ENCODE data around the gene ABHD14A. TPM values are rescaled to one million over a fixed set of nuclear protein-coding genes. Genes with fewer than 3 reads are reported as not detected.

Gene ABHD14A
- polyA plus RNA-seq, result 59.8 and 65.2 TPM in 2 replicates

DNA sequence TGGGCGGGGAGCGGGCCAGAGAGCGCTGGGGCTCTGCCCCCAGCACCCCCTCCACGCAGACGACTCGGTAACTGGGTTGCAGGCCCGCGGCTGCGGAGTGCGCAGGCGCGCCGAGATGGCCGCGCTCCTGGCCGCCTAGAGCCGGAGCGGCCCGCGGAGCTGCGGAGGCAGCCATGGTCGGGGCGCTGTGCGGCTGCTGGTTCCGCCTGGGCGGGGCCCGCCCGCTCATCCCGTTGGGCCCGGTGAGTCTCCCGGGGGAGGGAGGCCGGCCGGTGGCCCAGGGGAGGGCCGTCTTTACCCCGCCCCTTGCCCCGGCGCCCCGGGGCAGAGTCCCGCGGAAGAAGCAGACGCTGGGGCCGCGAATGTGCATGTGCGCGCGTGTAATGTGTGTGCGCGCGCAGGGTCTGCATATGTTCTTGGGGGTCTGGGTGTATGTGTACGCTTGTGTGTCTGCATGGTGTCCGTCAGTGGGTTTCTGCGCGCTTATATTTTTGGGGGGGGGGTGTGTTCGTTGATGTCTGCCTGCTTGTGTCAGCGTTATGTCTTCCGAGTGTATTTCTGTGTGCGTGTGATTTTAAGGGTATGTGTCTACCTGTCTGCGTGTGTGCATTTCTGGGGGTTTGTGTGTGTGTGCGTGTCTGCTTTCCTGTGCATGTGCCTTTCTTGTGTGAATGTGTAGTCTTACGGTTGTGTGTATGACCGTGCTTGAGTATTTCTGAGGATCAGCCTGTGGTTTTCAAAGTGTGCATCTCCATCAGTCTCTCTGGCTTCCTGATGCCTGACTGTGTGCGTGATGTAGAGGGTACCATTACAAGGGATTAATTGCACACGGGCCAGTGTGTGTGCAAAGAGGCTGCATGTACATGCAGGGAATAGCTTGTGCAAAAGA is at the start of gene ABHD14A:
TSS of gene ABHD14A (plus strand) at position 102 of the 889 bp plus-strand sequence. CDS start at position 174, 72 bp downstream.

DNA sequence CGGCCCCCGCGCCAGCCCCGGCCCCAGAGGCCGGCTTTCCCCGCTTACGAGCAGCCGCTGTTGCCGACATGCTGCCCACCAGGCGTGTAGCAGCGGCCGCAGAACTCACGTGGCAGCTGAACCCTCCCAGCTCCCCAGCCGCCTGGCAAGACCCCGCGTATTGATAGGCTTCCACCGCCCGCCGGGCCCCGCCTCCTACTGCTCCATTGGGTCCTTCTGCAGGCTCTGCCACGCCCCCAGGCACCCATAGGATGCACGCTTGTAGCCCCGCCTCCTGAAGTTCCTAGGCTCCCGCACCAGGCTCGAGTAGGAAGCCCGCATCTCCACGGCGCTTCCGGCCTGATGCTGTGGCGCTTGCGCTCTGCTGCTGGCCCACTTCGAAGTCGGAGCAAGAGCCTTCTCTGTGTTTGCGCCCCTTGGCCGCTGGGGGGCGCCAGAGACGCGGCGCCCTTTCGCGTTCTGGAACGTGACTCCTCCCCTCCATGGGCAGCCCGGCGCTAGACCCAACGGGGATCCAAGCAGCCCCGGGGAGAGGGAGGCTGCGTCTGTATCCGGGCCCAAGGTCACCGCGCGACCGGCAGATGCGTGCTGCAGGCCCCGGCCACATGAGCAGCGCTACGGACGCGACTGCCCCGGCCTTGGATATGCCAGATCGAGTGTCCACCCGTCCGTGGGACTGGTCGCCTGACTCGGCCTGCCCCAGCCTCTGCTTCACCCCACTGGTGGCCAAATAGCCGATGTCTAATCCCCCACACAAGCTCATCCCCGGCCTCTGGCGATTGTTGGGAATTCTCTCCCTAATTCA is 32.9 kb upstream of the ABHD14A start, which contains the start of the genes PARP3 and RRP9:
TSS of gene PARP3 (plus strand) at position 566 of the 805 bp plus-strand sequence. CDS start 993 bp downstream, outside the sequence.
TSS of gene RRP9 (minus strand) at position 107 of the 805 bp plus-strand sequence. CDS start at position 70, 37 bp downstream.

GRCh38 chr3:51955175-51955892 is 19.5 kb upstream of the ABHD14A start, which contains the start of gene GPR62:
Gene GPR62 (plus strand): TSS chr3:51955381. CDS start chr3:51955653, 272 bp downstream.

DNA sequence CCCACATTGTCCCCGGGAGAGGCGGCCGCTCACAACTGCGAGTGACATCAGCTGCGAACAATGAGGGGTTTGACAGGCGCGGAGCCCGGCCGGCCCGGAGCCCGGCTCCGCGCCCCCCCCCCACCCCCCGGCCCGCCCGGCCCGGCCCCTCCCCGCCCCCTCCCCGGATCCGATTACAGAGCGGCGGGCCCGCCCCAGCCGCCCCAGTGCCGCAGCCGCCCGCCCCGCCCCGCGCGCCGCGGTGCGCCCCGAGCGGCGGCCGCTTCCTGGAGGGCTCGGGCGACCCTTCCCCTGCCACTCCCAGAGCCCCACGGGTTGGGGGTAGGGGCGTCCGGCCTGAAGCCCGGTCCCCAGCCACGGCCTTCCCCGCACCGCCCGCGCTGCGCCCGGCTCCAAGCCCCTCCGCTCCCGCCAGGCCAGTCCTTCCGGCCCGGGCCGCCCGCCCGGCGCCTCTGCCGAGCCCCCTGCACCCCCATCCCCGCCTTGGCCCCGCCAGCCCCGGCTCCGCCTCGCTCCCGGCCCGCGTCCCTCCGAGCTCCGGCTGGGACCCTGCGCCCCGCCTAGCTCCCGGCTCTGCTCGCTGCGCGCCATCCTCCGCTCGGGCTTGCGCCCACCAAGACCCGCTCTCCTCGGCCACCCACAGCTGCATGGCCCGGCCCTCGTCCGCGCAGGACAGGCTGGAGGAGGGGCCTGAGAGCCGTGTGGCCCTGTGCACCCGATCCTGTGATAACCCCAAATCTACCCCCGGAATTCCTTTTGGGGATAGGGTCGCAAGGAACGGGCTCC is 7.3 kb upstream of the ABHD14A start, which contains the start of gene PCBP4:
TSS of gene PCBP4 (minus strand) at position 71 of the 786 bp plus-strand sequence. CDS start 6,214 bp downstream, outside the sequence.

DNA sequence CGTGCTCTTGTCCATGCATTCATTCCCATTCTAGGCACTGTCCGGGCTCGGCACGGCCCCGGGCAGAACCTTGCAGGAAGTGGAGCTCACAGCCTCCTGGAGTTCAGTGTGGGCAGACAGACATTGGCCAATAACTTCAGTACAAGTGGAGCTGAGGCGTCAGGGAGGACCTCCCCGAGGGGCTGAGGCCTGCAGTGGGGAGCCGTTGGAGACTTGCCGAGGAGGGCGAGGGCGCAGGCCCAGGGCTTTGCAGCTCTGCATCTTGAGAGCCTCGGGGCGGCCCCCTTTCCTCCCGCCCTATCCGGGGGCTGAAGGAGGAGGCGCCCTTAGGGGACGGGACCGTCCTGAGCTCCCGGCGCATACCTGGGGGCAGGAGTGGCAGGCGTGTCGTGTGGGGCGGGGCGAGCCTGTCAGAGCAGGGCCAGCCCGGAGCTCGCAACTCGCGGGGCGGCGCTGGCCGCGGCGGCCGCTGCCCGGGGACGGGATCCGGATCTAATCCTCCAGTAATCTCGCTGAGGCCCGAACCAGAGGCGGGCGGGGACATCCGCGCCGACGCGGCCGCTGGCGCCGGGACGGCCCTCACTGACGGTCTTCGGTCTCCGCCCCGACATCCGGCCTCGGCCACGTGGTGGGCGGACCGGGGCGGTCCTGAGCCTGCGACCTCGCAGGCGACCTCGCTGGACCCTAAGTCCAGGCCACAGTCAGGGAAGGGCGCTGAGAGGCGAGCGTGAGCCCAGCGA is 8.1 kb downstream of the ABHD14A start, which contains the start of gene ACY1:
TSS of gene ACY1 (plus strand) at position 698 of the 740 bp plus-strand sequence. CDS start 530 bp downstream, outside the sequence.

DNA sequence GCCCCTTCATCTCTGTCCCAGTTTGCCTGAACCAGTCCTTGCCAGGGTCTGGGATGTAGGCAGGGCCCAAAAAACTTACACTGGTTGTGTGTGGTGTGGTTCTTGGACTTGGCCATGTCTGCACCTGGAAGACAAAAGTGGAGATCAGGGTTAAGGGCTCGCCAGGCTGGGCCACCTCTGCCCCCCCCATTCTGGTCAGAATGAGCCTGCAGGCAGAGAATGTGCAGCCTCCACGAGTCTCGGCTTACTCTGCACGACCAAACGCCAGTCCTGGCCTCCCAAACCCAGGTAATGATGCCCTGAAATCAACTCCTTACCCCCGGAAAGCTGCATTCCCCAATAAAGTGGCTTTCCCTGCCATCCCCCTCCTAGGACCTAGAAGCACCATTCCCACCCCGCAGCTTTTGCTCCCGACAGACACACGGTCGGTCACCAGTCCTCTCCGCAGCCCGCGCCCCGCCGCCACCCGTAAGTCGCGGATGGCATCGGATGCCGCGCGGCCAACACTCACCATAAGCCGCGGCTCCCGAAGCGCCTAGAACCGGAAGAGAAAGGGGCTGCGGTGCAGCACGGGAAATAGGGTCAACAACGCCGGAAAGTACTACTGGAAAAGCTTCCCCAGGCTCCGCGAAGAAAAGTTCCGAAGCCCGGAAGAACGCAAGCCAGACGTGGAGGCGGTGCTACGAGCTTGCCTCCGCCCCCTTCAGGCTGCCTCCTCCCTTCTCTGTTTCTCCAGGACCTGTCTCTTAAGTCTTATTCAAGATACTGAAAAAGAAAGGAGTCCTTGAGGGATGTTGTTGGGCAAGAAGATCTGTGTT is 20.7 kb downstream of the ABHD14A start, which contains the start of gene RPL29:
TSS of gene RPL29 (minus strand) at position 550 of the 818 bp plus-strand sequence. CDS start at position 116, 434 bp downstream.

Other genes starting within 250 kb of the ABHD14A start
- not detected in 2 replicates for gene IQCF6, start 195.8 kb upstream of the ABHD14A start, polyA plus RNA-seq
- gene IQCF2, start 113.4 kb upstream of the ABHD14A start, polyA plus RNA-seq, result not detected in 2 replicates
- gene IQCF5, start 99.5 kb upstream of the ABHD14A start, polyA plus RNA-seq, result not detected in 2 replicates
- gene IQCF1, start 71.7 kb upstream of the ABHD14A start, polyA plus RNA-seq, result not detected in 2 replicates
- gene RRP9, start 33.2 kb upstream of the ABHD14A start, polyA plus RNA-seq, result 3.4 and 6.5 TPM in 2 replicates
- gene PARP3, start 32.7 kb upstream of the ABHD14A start, polyA plus RNA-seq, result 2.3 and 2.5 TPM in 2 replicates
- 0.53 TPM in 1 of 2 replicates, not detected in the other for gene GPR62, start 19.7 kb upstream of the ABHD14A start, polyA plus RNA-seq
- 0.67 and 2.1 TPM in 2 replicates for gene PCBP4, start 7.6 kb upstream of the ABHD14A start, polyA plus RNA-seq
- 2.0 and 3.7 TPM in 2 replicates for gene ABHD14B, start 1.0 kb upstream of the ABHD14A start, polyA plus RNA-seq
- gene ACY1, start 8.5 kb downstream of the ABHD14A start, polyA plus RNA-seq, result 4.4 and 12.2 TPM in 2 replicates
- gene RPL29, start 20.8 kb downstream of the ABHD14A start, polyA plus RNA-seq, result 878 and 896 TPM in 2 replicates
- 0.25 and 1.0 TPM in 2 replicates for gene DUSP7, start 81.5 kb downstream of the ABHD14A start, polyA plus RNA-seq
- gene POC1A, start 179.4 kb downstream of the ABHD14A start, polyA plus RNA-seq, result 0.13 and 0.34 TPM in 2 replicates
- 54.1 and 54.5 TPM in 2 replicates for gene ALAS1, start 223.1 kb downstream of the ABHD14A start, polyA plus RNA-seq